H1 (cell line): ENCODE data around the gene CEBPG. TPM values are rescaled to one million over a fixed set of nuclear protein-coding genes. Genes with fewer than 3 reads are reported as not detected.

Experiments
- BCL11A ChIP-seq, 2 experiments: IDR thresholded peaks; one replicate each; pipeline ENCODE4 v1.6.1; 2011; ENCODE audit warnings: low read depth in 2 of 2, low read length in 2 of 2, mild to moderate bottlenecking in 2 of 2
- BRCA1 ChIP-seq: IDR thresholded peaks from 2 replicates; pipeline ENCODE4 v1.6.1; 2012; ENCODE audit warnings: low read depth, low read length, improper control_type of control experiment
- CBX5 ChIP-seq: fragments of 300-800, 300-1000 bp; sonication (generic); IDR thresholded peaks from 2 replicates; pipeline ENCODE4 v1.7.1; 2016; ENCODE audit warnings: antibody characterized with exemption, low read length, low read depth
- CREB1 ChIP-seq: IDR thresholded peaks from 2 replicates; pipeline ENCODE4 v1.6.1; 2012; ENCODE audit warnings: inconsistent platforms
- CTBP2 ChIP-seq: IDR thresholded peaks from 2 replicates; pipeline ENCODE4 v1.7.0; 2011; ENCODE audit warnings: borderline replicate concordance, mild to moderate bottlenecking, moderate library complexity, mixed read lengths, low read length; ENCODE audit not compliant: insufficient read depth, insufficient read length
- EGR1 ChIP-seq: IDR thresholded peaks from 2 replicates; pipeline ENCODE4 v1.6.1; 2011; ENCODE audit warnings: low read depth, low read length, borderline replicate concordance
- JUND ChIP-seq: IDR thresholded peaks from 2 replicates; pipeline ENCODE4 v1.6.1; 2011; ENCODE audit warnings: mild to moderate bottlenecking, improper control_type of control experiment, low read length
- KDM5A ChIP-seq: fragments of 200-600 bp; IDR thresholded peaks from 2 replicates; pipeline ENCODE4 v1.7.1; 2012; ENCODE audit warnings: mild to moderate bottlenecking, low read length, inconsistent platforms, mixed read lengths
- MAFK ChIP-seq: IDR thresholded peaks from 2 replicates; pipeline ENCODE4 v1.6.1; 2012; ENCODE audit warnings: low read depth, mild to moderate bottlenecking, improper control_type of control experiment, low read length
- POLR2A ChIP-seq, 2 experiments: IDR thresholded peaks; 1 replicate in 1 of 2; 2 replicates in 1 of 2; pipeline ENCODE4 v1.6.1; 2011; ENCODE audit warnings: low read depth in 2 of 2, low read length in 2 of 2, mild to moderate bottlenecking in 2 of 2; ENCODE audit errors: control extremely low read depth in 1 of 2
- POU5F1 ChIP-seq: IDR thresholded peaks from 2 replicates; pipeline ENCODE4 v1.6.1; 2011; ENCODE audit warnings: low read depth, mild to moderate bottlenecking, low read length, moderate library complexity
- RFX5 ChIP-seq: IDR thresholded peaks from 2 replicates; pipeline ENCODE4 v1.6.1; 2011; ENCODE audit warnings: low read depth, low read length, improper control_type of control experiment, borderline replicate concordance
- RNF2 ChIP-seq: fragments of 200-900, 300-1000 bp; sonication (generic); IDR thresholded peaks from 2 replicates; pipeline ENCODE4 v1.7.1; 2016; ENCODE audit warnings: borderline replicate concordance, low read depth, mild to moderate bottlenecking, antibody characterized with exemption, low read length; ENCODE audit not compliant: poor library complexity, severe bottlenecking; ENCODE audit errors: missing control alignments
- SIN3A ChIP-seq, 2 experiments: IDR thresholded peaks in 1 of 2; conservative IDR thresholded peaks in 1 of 2; 2 replicates each; pipeline ENCODE4 v1.6.1; 2011 to 2012; ENCODE audit warnings: low read length in 2 of 2, improper control_type of control experiment in 1 of 2, low read depth in 1 of 2, mild to moderate bottlenecking in 1 of 2
- SP2 ChIP-seq: IDR thresholded peaks from 2 replicates; pipeline ENCODE4 v1.6.1; 2012; ENCODE audit warnings: mild to moderate bottlenecking, low read length, inconsistent platforms
- SUZ12 ChIP-seq: fragments of 200-600 bp; sonication (generic); IDR thresholded peaks from 2 replicates; pipeline ENCODE4 v1.6.1; 2012; ENCODE audit warnings: mild to moderate bottlenecking, inconsistent platforms, low read length, moderate library complexity, mixed read lengths
- TAF1 ChIP-seq: IDR thresholded peaks from 2 replicates; pipeline ENCODE4 v1.6.1; 2011; ENCODE audit warnings: mild to moderate bottlenecking, low read depth, low read length
- TAF7 ChIP-seq: optimal IDR thresholded peaks from 2 replicates; pipeline ENCODE3; 2011; ENCODE audit warnings: low read depth, mild to moderate bottlenecking, inconsistent platforms, low read length, moderate library complexity, borderline replicate concordance
- TBP ChIP-seq: IDR thresholded peaks from 2 replicates; pipeline ENCODE4 v1.6.1; 2011; ENCODE audit warnings: low read depth, low read length, improper control_type of control experiment
- TCF12 ChIP-seq: IDR thresholded peaks from 2 replicates; pipeline ENCODE4 v1.6.1; 2011; ENCODE audit warnings: low read depth, mild to moderate bottlenecking, low read length
- TEAD4 ChIP-seq: IDR thresholded peaks from 2 replicates; pipeline ENCODE4 v1.6.1; 2012; ENCODE audit warnings: low read depth, low read length, inconsistent platforms, mixed read lengths
- YY1 ChIP-seq: IDR thresholded peaks from 2 replicates; pipeline ENCODE4 v1.6.1; 2011; ENCODE audit warnings: low read depth, mild to moderate bottlenecking, low read length
- ZNF274 ChIP-seq: IDR thresholded peaks from 2 replicates; pipeline ENCODE4 v1.7.0; 2012; ENCODE audit warnings: low read length, borderline replicate concordance; ENCODE audit errors: extremely low read depth
- polyA plus RNA-seq, 7 experiments: library from polyadenylated mRNA; depleted of rRNA in 3 of 7; stranded (reverse) in 5 of 7; unstranded in 2 of 7; fragments of >200 nt in 5 of 7; fragments of 200-250 nt in 2 of 7; gene quantifications; 1 replicate in 5 of 7; 2 replicates in 1 of 7; 4 replicates in 1 of 7; pipeline versions ENCODE4 v1.2.1 to v1.2.3, GENCODE V29; 2011 to 2013; ENCODE audit warnings: missing spikeins in 2 of 7, mixed read lengths in 2 of 7
- total RNA-seq: library from RNA; stranded (reverse); fragmentation: NEBNext Ultra II Directional; extraction: Animal tissue kit (Norgen Biotek cat#: 25700); gene quantifications from 2 replicates; pipeline ENCODE4 v1.2.1, GENCODE V29; 2021
- TF ChIP-seq, protein P1 (sequence below): IDR thresholded peaks from 2 replicates; pipeline ENCODE4 v1.6.1; 2012; ENCODE audit warnings: low read length, inconsistent platforms

CEBPG gene
- total and polyA plus RNA-seq, 2 of the 8 experiments (the other 6 are each of a cell fraction or from before 2014, with no cell fraction given): 12.3 to 35.4 TPM

DNA sequence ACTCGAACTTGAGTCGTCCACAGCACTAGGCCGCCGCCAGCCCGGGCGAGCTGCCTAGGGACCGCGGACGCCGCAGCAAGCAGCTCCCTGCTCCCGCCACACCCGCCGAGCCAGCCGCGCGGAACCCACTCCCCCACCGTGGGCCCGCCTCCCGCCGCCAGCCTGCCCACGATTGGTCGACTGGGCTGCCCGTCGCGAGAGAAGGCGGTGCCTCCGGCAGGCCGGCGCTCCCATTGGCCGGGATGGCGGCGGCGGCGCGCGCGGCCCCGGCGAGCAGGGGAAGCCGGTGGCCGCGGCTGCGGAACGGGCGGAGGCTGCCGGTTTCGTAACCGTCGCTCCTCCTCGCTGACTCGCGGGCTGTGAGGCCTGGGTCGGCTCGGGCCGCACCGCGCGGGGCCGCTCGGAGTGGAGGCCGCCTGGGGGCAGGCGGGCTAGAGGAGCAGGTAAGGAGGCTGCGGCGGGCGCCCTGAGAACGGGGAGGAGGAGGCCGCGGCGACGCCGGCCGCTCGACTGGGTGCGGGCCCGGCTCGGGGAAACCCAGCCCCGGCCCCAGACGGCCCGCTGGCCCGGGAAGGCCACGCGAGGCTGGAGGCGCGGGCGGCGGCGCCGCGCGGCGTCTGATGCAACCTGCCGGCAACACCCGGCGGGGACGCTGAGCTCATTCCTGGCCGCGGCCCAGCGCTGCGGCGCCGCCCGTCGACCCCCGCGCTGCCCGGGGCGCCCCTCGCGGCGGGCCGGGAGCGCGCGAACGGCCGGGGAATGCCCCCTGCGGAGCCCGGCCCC lies at the start of gene CEBPG (continued):
- TF ChIP-seq RNF2: no peak
- no peak for TF ChIP-seq BRCA1
- TF ChIP-seq KDM5A: no peak
- no peak for TF ChIP-seq MAFK
- TF ChIP-seq POLR2A (IDR thresholded peaks at IDR 0.05; ENCODE audit: control extremely low read depth in 1 of 2, low read depth in 2 of 2, low read length in 2 of 2): peak; percentile 74 to 79; a peak in 2 of 3 replicates
- TF ChIP-seq, protein P1, sequence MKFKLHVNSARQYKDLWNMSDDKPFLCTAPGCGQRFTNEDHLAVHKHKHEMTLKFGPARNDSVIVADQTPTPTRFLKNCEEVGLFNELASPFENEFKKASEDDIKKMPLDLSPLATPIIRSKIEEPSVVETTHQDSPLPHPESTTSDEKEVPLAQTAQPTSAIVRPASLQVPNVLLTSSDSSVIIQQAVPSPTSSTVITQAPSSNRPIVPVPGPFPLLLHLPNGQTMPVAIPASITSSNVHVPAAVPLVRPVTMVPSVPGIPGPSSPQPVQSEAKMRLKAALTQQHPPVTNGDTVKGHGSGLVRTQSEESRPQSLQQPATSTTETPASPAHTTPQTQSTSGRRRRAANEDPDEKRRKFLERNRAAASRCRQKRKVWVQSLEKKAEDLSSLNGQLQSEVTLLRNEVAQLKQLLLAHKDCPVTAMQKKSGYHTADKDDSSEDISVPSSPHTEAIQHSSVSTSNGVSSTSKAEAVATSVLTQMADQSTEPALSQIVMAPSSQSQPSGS: no peak
- TF ChIP-seq CREB1: no peak
- no peak for TF ChIP-seq CBX5
- TF ChIP-seq ZNF274: no peak
- TF ChIP-seq SIN3A (conservative IDR thresholded peaks at IDR 0.05 in 1 of 2, IDR thresholded peaks at IDR 0.05 in 1 of 2; ENCODE audit: low read depth in 1 of 2, low read length in 2 of 2): peak in 1 of 2 experiments; percentile 43; a peak in 1 of 4 replicates
- no peak for TF ChIP-seq YY1
- no peak for TF ChIP-seq SUZ12
- TF ChIP-seq POU5F1: no peak
- TF ChIP-seq TEAD4: no peak
- no peak for TF ChIP-seq RFX5
- peak; percentile 46; the same call in 1 of the 2 replicates for TF ChIP-seq TBP
- no peak for TF ChIP-seq EGR1
- TF ChIP-seq SP2: peak; percentile 59
- peak; percentile 60 for TF ChIP-seq TAF1
- TF ChIP-seq TAF7: peak; percentile 15
- no peak for TF ChIP-seq BCL11A (IDR thresholded peaks at IDR 0.05; ENCODE audit: low read depth in 2 of 2, low read length in 2 of 2)
- no peak for TF ChIP-seq JUND
- TF ChIP-seq CTBP2: no peak
- TF ChIP-seq TCF12: no peak
